Measurements from ENCODE around the gene VCX3B. TPM values are rescaled to one million over a fixed set of nuclear protein-coding genes. Genes with fewer than 3 reads are reported as not detected.
"Not testable (repeated sequence)": the region's sequence is repeated elsewhere in the genome, so short reads cannot be mapped to it uniquely, and the experiment has no call there.

The VCX3B gene
- total and polyA plus RNA-seq, 12 donors = 0.10 to 0.42 (median 0.20) TPM; not detected in 9

- 94 to 96% methylated on average over 4 of the region's 4 CpGs for WGBS, 2 donors
- intact Hi-C loops (cut with DNase I) = loop anchor here in 2 of 10 donors (10.0 kb wide), 2 partner anchors 59 to 279 kb away; partner anchors contain the start of gene ANOS1 (in 1 of the 2)
- ATAC-seq = no peak
Observed at GRCh38 chrX:8455557-8455956, 9.1 kb upstream of the VCX3B start.

GRCh38 chrX:8462488-8462887 lies 2.1 kb upstream of the VCX3B start:
- DNase-seq = no peak
- no peak for ATAC-seq
- no peak overlapping the region for H3K4me3 ChIP-seq
- no peak overlapping the region for H3K27ac ChIP-seq
- TF ChIP-seq CTCF (IDR thresholded peaks at IDR 0.05) = no peak
- no peaks in the 10 kb centered on the region for H3K36me3 ChIP-seq
- H3K4me1 ChIP-seq = no peaks in the 10 kb centered on the region
- H3K27me3 ChIP-seq = no peaks in the 10 kb centered on the region
- intact Hi-C loops (cut with DNase I) = no loop called here
- no peaks in the 10 kb centered on the region for H3K9me3 ChIP-seq

More at GRCh38 chrX:8455557-8455956, 9.1 kb upstream of the VCX3B start:
- Histone ChIP-seq H3K27ac (no peak overlapping the region), H3K36me3 (no peaks in the 10 kb centered on the region), H3K27me3 (no peaks in the 10 kb centered on the region), H3K4me1 (peaks cover 0 to 15% (median 7%) of the 10 kb centered on the region in 9 donors), H3K4me3 (no peak overlapping the region), H3K9me3 (no peaks in the 10 kb centered on the region)
- DNase-seq = no peak
- TF ChIP-seq CTCF (IDR thresholded peaks at IDR 0.05) = no peak

DNA sequence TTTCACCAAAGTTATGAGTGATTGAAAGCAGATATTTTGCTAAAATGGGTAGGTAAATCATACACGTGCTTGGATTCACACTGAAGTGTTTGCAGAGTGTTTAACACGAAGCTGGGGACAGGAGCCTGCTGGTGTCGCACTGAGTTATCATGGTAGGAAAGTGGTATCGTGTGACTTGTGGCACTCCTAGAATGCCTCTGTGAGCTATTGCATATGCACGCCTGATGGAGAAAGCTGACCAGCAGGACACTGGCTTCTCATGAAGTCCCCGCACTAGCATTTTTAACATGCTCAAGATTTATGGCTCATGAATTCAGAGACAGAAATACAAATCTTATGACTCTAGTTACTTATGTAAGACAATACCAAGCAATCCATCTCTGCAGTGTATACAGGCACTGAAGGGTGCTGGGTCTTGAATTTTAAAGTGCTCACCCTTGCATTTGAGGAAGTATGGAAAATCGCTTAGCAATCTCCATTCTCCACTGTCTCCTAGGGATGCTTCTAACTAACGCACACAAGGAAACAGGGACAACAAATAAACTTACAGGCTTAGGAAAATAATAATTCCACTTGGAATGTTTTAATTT lies 19.8 kb downstream of the VCX3B start:
- TF ChIP-seq CTCF (IDR thresholded peaks at IDR 0.05) = no peak
- H3K27ac ChIP-seq = no peak overlapping the region
- ATAC-seq (no peak), DNase-seq (no peak)
- intact Hi-C loops (cut with DNase I) = no loop called here
- H3K27me3 ChIP-seq = no peaks in the 10 kb centered on the region
- WGBS, 2 donors = 58 to 67% methylated on average over 8 of the region's 8 CpGs
- H3K9me3 ChIP-seq = no peaks in the 10 kb centered on the region
- no peak overlapping the region for H3K4me3 ChIP-seq
- no peaks in the 10 kb centered on the region for H3K4me1 ChIP-seq
- no peaks in the 10 kb centered on the region for H3K36me3 ChIP-seq

- DNase-seq; H3K27me3 ChIP-seq; intact Hi-C loops (cut with DNase I); H3K27ac ChIP-seq; H3K4me3 ChIP-seq; H3K36me3 ChIP-seq; H3K9me3 ChIP-seq; H3K4me1 ChIP-seq; ATAC-seq: not testable (repeated sequence)
- 75 to 77% methylated on average over 4 of the region's 4 CpGs for WGBS, 2 donors
Observed at GRCh38 chrX:8495036-8495435, 30.4 kb downstream of the VCX3B start.

- no peak for TF ChIP-seq CTCF (IDR thresholded peaks at IDR 0.05)
- H3K27me3 ChIP-seq = no peaks in the 10 kb centered on the region
- no peak overlapping the region for H3K27ac ChIP-seq
- no peaks in the 10 kb centered on the region for H3K36me3 ChIP-seq
- no peak overlapping the region for H3K4me3 ChIP-seq
- H3K4me1 ChIP-seq = no peaks in the 10 kb centered on the region
- intact Hi-C loops (cut with DNase I) = no loop called here
- no peaks in the 10 kb centered on the region for H3K9me3 ChIP-seq
- 94 to 99% methylated on average over 4 of the region's 4 CpGs for WGBS, 2 donors
- ATAC-seq = no peak
- no peak for DNase-seq
Observed at GRCh38 chrX:8500203-8500602, 35.6 kb downstream of the VCX3B start.

DNA sequence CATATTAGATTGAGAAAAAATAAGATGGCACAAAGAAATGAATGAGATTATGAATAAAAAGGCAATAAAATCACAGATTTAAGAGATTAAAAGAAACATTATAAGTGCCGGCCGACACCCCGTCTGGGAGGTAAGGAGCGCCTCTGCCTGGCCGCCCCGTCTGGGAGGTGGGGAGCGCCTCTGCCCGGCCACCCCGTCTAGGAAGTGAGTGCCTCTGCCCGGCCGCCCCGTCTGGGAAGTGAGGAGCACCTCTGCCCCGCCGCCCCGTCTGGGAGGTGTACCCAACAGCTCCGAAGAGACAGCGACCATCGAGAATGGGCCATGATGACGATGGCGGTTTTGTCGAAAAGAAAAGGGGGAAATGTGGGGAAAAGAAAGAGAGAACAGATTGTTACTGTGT lies 37.5 kb downstream of the VCX3B start:
- H3K36me3 ChIP-seq; H3K4me1 ChIP-seq; H3K4me3 ChIP-seq; H3K9me3 ChIP-seq; H3K27me3 ChIP-seq; H3K27ac ChIP-seq; DNase-seq; intact Hi-C loops (cut with DNase I); ATAC-seq: not testable (repeated sequence)
- 96 to 97% methylated on average over 14 to 18 of the region's 21 CpGs for WGBS, 2 donors

Data from heart right ventricle (tissue), 16 donors.